ENCODE results near the gene SYT17.

Gene SYT17

DNA sequence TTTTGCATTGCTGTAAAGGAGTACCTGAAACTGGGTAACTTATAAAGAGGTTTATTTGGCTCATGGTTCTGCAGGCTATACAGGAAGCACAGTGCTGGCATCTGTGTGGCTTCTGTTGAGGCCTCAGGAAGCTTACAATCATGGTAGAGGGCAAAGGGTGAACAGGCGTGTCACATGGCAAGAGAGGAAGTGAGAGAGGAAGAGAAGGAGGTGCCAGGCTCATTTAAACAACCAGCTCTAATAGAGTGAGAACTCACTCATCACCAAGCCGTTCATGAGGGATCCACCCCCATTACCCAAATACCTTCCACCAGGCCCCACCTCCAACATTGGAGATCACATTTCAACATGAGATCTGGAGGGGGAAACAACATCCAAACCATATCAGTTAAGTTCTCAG lies 101.1 kb downstream of the SYT17 start:
- no peak for DNase-seq

DNA sequence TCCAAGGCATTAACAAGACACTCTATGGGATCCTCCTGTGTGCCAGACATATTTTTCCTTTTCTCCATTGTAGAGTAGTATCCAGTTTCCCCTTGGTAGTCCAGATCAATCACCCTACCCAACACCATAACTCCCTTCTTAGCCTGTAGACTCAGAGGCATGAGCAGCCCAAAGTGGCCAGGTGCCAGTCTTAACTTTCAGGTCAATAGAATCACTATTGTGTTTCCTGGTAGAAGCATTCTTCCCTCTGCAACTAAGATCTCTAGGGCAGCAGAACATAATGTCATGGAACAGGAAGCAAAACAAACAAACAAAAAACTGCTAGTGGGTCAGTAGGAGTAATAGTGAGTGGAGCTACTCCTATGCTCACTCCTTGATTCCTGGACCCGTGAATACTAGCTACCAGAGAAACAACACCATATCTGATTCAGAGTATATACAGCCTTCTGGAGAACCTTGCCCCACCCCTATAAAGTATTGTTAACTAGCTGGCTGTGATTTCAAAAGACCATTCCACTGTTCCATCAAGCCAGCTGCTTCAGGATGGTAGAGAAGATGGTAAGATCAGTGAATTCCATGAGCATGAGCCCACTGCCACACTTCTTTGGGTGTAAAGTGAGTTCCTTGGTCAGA lies 106.2 kb downstream of the SYT17 start:
- no peak for DNase-seq

DNA sequence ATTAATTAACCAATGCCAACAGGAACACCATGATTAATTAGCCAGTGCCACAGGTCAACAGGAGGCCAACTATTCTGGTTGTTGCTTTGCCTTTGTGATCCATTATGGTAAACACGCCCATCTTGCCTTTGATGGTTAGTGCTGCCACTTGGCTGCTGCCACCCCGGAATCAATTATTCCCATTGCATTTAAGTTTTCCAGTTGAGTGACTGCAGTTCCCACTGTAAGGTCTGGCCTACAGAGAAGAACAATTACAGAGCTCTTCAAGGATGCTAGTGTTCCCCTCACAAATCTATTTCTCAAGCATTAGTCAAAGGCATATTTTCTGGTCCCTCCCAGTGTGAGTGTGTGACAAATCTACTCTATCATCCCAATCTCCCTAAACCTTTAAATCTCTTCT lies 110.4 kb downstream of the SYT17 start:
- no peak for DNase-seq

DNA sequence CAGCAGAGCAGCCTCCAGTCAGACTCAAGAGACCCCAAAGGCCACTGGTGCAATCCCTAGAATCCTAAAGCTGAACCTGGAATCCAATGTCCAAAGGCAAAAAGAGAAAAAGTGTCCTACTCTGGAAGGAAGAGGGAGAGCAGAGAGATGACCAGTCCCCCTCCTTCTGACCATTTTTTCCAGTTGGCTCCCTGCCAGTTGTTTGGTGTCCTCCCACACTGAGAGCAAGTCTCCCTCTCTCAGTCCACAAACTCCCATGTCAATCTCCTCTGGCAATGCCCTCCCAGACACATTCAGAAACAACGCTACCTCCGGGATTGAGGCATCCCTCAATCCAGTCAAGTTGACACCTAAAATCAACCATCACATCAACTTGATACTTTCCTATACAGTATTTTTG lies 113.2 kb downstream of the SYT17 start:
- no peak for DNase-seq

DNA sequence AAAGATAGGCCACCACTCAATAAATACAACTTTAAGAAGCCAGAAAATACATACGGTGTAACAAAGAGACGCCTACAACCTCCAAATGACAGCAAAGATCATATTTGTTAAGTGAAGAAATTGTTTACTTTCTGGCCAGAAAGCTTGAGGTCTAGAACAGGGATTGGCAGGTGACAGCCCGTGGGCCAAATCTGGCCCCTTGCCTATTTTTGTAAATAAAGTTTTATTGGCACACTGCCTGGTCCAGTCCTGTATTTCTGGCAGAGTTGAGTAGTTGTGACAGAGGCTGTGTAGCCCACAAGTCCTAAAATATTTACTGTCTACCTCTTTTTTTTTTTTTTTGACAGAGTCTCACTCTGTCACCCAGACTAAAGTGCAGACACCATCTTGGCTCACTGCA lies 114.1 kb downstream of the SYT17 start:
- DNase-seq = no peak

DNA sequence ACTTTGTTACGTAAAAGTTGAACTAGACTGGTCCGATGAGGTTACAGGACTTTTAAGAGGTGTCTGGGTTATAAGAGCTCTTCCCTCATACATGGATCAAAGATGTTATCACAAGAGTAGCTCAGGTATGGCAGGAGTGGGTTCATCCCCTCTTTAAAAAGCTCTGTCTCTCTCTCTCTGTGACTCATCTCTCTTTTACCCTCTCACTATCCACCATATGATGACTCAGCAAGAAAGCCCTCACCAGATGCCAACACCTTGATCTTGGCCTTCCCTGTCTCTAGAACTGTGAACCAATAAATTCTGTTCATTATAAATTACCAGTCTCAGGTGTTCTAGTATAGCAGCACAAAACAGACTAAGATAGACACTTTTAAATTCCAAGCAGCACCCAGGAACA lies 115.6 kb downstream of the SYT17 start:
- DNase-seq = no peak

DNA sequence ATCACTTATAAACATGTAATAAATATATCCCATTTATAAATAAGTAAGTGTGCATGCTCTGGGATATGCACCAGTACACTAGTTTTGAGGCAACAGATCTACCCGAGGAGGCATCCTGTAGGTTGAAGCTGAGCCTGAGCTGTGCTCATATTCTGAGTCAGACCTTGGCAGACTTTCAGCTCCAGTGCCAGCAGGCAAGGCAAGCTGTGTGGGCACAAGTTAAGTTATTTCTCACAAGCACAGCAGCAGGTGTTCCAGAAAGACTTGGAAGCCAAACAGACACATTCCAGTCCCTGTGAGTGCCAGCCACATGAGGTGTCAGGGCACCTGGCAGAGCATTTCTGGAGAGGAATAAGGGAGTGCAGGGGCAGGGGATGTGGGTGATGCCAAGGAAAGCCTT lies 116.2 kb downstream of the SYT17 start:
- DNase-seq = peak; percentile 23

DNA sequence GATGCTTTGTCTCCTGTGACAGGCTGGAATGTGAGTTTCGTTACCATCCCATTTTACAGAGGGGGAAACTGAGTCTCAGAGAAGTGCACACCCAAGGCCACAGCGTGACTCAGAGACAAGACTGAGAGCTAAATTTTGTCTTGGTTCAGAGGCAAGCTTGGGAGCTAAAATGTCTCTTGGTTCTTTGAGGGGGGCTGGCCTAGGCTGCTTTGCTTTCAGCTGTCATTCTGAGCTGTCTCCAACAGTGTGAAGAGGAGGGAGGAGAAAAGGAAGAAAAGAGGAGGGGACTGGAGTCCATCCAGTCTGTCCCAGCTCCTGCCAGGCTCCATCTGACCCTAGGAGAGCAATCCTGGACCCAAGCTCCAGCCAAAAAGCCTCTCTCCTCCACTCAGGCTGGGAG lies 117.4 kb downstream of the SYT17 start, which contains the start of gene CLEC19A:
Gene CLEC19A, plus strand, starts transcription at position 301 of the 400 bp plus-strand sequence. CDS start 121 bp downstream, outside the sequence.
- no peak for DNase-seq

DNA sequence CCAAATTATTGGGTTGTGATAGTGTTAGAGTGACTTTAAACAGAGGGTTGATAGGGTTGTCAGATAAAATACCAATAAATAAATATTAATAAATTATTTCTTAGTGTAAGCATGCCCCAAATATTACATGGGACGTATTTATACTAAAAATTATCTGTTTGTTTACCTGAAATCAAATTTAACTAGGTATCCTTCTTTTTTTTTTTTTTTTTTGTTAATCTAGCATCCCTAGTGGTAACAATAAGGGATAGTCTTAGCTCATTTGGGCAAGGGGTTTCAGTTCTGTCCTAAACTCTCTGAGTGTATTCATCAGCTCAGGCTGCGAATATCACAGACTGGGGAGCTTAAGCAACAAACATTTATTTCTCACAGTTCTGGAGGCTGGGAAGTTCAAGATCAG lies 118.8 kb downstream of the SYT17 start:
- no peak for DNase-seq

DNA sequence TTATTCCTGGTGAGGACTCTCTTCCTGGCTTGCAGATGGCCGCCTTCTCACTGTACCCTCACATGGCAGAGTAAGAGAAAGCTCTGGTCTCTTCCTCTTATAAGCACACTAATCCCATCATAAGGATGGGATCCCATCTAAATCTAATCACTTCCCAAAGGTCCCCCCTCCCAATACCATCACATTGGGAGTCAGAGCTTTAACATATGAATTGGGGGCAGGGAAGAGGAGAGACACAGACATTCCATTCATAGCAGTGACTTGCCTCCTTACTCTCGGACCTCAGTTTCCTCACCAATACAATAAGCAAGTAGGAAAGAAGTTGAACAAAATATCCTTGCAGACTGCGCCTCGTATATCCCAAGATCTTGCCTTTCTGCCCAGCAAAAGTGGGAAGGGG lies 119.2 kb downstream of the SYT17 start:
- no peak for DNase-seq

DNA sequence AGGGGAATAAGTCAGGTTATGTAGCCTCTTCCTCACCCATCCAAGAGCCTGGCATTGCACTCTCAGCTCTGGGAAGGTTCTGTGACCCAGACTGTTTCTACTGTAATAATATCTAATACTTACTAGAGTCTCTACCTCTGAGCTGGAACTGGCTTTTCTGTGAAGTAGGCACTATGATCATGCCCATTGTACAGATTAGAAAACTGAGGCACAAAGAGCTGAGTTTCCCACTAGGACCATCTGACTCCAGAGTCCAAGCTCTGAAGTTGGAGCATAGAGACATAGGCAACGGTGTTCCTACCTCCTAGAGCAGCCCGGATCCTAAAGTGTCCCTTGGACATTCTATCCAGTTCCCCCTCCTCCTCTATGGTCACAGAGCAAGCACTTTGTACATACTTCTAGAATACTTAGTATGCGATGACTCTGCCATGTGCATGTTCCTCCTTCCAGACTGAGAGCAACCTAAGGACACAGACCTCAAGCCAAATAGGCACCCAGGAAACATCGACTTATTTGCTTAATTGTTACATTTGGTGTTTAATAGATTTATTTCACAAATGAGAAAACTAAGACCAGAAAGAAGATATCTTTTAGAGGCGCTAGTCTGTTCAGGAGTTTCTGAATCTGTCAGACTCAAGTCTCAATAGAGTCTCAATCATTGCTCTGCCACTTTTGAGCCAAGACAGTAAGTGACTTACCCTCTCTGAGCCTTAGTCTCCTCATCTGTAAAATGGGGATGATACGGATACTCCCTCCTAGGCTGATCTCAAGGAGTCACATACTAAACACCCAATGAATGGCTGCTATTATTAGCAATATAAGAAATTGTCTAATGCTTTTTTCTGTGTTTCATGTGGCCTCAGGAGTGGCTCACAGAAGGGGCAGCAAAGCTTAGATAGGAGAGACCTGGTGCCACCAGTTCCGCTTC lies 121.1 kb downstream of the SYT17 start:
- no peak for DNase-seq

DNA sequence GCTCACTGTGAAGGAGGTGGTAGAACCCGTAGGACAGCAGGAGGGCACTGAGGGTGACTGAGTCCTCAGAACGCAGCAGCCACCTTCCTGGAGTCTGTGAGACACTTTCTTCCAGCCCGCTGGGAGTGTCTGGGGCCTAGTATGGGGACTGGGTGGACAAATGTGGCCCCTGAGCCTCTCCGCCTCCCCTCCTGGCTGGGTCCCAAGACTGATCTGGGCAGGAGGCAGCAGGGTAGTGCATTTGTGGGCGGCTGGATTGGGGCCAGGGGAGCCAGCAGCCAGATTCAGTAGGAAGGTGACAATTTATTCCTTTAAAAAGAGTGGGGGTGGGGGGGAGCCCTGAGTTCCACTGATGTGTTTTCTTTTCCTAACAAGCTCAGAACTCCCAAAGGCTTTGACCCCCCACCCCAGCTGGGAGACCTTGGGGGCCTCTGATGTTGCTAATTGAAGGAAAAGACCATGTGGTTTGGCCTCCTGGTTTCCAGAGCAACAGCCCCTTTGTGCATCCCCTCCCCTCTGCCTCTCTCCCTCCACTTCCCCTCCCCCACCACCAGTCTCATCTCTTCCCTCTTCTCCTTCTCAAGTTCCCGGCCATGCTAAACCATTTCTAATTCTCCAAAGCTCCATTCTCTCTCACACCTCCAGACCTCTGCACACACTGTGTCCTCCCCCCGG lies 121.9 kb downstream of the SYT17 start:
- DNase-seq = peak; percentile 51

DNA sequence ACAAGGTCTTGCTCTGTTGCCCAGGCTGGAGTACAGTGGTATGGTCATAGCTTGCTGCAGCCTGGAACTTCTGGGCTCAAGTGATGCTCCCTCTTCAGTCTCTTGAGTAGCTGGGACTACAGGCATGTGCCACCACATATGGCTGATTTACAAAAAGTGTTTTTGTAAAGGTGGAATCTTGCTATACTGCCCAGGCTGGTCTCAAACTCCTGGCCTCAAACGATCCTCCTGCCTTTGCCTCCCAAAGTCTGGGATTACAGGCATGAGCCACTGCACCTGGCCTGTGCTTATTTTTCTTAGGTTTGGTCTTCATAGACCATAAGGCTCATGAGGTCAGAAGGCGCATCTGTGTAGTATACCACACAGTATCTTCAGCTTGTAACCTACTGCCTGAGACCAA lies 122.8 kb downstream of the SYT17 start:
- no peak for DNase-seq

DNA sequence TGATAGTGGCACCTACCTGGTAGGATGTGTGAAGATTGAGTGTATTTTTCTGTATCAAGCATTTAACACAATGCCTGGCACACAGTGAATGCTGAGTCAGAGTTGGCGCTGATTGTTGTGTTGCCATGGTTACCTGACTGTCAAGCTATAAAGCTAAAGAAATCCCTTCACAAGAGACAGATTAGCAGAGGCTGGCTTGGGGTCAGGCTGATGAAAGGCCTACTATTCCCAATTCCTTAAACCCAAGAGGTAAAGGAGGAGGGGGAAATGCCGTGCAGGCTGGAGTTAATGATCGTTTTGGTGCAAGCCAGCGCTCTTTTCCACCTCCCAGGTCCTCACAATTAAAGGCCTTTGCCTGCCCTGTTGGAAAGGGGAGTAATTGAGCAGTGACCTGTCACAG lies 123.4 kb downstream of the SYT17 start:
- no peak for DNase-seq

DNA sequence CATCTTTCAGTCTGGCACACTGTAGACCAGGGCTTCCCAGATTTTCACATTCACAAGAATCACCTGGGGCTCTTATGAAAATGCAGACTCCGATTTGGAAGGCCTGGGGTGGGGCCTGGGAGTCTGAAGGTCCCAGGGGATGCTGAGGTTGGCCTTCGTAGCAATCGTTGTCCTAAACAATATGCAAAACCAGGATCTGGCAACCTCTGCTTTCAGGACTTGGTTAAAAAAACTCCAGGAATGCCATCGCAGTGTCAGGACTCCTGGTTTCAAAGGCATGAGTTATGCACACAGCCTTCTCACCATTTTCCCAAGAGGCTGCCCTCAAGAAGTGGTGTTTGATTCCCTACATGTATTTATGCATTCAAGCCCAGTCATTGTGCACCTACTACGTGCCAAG lies 124.1 kb downstream of the SYT17 start:
- DNase-seq = no peak

DNA sequence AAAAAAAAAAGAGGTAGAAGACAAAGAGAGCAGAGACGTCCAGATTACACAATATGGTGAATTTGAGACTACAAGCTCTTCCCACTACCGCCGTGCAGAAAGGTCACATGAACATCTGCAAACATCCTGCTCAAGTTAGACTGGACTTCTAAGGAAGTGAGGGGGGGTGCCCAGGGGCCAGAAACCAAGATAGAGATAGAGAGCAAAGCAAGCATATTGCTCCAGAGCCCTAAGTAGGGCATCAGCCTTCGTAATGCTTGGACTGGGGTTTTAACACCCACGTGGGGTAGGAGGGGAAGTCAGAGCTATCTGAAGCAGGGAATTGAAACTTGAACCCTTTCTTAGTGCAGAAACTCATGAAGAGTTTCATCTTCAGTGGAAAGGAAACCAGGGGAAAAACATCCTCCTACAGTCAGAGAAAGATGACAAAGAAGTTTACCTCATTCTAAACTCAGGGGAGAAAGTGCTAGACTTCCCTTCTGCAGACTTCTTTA lies 126.2 kb downstream of the SYT17 start:
- DNase-seq = no peak

DNA sequence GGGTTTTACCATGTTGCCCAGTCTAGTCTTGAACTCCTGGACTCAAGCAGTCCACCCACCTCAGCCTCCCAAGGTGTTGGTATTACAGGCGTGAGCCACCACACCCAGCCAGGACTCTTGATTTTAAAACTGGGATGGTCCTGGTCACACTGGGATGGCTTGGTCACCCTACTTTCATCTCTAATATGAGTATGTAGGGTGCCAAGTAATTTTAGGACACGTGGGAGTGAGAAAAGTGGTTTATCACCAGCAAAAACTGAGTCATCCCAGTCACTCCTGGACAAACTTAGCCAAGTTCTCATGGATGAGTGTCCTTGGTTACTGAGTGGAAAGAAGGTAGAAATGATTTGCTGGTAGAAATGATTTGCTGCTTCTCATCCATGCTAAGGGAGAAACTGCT lies 127.4 kb downstream of the SYT17 start:
- no peak for DNase-seq

DNA sequence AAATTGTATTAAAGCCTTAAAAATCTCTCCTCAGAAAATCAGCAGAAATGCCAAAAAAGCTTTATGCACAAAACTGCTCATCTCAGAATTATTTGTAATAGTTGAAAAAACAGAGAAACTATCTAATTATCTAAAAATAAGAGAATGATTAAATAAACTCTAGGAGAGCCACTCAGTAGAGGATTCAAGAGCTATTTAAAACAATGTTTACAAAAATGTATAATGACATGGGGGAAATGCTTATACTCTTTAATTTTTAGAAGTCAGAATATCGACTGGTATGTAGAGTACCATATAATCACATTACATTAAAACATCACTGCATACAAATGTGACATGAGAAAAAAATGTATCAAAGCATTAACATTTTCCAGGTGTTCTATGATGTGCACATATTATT lies 129.4 kb downstream of the SYT17 start:
- DNase-seq = no peak

DNA sequence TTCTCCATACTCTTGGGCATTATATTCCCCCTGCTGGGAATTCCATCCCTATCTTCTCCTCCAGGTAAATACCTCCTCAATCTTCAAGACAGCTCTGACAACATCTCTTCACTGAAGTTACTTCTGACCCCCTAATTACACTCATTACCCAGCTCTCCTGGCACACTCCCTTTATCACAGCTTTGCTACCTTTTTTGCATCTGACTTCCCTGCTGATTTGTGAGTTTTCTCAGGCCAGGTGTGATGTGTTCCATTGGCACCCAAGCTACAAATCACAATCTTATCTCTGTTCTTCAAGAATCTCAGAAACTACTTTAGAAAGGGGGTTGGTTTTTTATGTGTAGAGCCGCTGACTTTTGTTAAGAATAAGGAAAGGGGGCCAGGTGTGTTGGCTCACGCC lies 131.5 kb downstream of the SYT17 start:
- DNase-seq = no peak

DNA sequence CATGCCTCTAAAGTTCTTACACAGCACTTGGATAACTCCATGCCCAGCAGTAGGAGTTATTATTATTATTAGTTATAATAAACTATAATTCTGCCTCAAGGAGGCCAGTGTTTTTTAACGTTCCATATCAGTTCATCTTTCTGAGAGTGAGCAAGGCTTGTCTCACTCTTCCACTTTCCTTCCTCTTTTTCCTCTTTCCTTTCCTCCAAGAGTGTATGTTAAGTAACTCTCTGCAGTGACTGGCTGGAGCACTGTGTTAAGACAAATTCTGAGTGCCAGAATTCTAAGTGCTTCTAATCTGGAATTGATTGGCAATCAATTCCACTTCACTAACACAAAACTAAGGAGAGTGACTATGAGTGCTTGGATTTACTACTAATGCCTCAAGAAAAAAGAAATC lies 133.9 kb downstream of the SYT17 start:
- DNase-seq = no peak

DNA sequence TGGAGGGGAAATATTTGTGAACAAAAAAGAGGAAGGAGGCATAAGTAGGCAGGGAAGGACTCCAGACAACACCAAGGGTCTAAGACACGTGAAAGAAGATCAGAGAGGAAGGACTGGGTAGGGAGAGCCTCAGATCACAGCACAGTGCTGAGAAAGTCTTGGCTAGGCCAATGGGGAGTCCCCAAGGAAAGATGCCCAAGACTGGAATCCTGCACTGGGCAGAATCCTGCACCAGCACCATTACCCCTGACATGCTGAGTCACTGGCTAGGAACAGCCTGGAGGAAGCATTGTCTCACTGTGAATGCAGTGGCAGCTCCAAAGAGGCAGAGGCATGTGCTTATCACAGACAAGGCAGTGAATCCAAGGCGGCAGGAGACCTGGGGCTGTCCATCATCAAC lies 136.7 kb downstream of the SYT17 start:
- DNase-seq = no peak

DNA sequence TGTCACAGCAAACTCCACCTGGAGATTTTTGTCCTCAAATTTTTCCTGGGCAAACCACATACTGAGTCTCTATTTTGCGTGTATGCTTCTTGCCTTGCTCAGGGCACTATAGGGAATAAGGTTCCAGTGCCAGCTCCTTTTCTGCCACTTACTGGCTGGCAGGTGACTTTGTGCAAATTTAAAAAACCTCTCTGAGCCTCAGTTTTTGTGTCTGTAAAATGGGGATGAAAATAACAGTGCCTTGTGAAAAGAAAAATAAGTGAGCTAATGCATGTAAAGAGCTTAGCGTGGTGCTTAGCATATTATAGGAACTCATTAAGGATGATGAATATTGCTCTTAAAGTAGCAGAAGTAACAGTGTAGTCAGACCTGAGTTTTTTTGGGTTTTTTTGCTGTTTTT lies 137.4 kb downstream of the SYT17 start:
- DNase-seq = no peak

DNA sequence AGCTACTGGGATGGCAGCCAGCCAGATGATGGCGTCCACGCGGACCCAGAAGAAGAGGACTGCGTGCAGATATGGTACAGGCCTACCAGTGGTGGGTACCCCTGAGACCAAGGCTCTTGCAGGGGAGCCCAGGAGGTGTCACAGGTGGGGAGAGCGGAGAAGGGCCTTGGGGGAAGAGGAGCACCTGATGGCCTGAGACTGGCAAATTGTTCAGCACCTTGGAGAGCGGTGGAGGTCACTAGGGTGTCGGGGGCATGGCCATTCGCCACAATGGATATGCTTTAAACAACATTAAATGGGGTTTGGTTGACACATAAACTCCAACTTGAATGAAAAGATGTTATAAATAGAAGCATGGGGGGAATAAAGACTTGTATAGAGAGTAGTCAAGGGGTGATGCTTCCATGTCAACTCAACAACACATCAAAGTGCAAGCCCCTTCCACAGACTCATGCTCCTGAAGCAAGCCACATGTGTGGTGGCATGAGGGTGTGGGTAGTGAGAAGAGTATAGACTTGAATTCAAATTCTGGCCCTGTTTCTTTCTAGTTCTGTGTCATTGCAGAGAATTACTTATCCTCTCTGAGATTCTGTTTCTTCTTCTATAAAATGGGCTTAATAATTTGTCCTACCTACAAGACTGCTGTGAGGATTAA lies 139.7 kb downstream of the SYT17 start:
- DNase-seq = no peak

All from NCI-H1092 treated with DMSO at 0.1 percent for 48 hours (cell line).